Epithelial cell of alveolus of lung (primary cell): ENCODE data around the gene KDM6B. TPM values are rescaled to one million over a fixed set of nuclear protein-coding genes. Genes with fewer than 3 reads are reported as not detected.

Experiments
- total RNA-seq: library from RNA; depleted of rRNA; stranded (reverse); fragments of >200 nt; gene quantifications from 2 replicates; pipeline ENCODE4 v1.2.1, GENCODE V29; 2015

Gene KDM6B, protein sequence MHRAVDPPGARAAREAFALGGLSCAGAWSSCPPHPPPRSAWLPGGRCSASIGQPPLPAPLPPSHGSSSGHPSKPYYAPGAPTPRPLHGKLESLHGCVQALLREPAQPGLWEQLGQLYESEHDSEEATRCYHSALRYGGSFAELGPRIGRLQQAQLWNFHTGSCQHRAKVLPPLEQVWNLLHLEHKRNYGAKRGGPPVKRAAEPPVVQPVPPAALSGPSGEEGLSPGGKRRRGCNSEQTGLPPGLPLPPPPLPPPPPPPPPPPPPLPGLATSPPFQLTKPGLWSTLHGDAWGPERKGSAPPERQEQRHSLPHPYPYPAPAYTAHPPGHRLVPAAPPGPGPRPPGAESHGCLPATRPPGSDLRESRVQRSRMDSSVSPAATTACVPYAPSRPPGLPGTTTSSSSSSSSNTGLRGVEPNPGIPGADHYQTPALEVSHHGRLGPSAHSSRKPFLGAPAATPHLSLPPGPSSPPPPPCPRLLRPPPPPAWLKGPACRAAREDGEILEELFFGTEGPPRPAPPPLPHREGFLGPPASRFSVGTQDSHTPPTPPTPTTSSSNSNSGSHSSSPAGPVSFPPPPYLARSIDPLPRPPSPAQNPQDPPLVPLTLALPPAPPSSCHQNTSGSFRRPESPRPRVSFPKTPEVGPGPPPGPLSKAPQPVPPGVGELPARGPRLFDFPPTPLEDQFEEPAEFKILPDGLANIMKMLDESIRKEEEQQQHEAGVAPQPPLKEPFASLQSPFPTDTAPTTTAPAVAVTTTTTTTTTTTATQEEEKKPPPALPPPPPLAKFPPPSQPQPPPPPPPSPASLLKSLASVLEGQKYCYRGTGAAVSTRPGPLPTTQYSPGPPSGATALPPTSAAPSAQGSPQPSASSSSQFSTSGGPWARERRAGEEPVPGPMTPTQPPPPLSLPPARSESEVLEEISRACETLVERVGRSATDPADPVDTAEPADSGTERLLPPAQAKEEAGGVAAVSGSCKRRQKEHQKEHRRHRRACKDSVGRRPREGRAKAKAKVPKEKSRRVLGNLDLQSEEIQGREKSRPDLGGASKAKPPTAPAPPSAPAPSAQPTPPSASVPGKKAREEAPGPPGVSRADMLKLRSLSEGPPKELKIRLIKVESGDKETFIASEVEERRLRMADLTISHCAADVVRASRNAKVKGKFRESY (N-terminal part only)
- total RNA-seq: 3.6 and 12.4 TPM in 2 replicates

DNA sequence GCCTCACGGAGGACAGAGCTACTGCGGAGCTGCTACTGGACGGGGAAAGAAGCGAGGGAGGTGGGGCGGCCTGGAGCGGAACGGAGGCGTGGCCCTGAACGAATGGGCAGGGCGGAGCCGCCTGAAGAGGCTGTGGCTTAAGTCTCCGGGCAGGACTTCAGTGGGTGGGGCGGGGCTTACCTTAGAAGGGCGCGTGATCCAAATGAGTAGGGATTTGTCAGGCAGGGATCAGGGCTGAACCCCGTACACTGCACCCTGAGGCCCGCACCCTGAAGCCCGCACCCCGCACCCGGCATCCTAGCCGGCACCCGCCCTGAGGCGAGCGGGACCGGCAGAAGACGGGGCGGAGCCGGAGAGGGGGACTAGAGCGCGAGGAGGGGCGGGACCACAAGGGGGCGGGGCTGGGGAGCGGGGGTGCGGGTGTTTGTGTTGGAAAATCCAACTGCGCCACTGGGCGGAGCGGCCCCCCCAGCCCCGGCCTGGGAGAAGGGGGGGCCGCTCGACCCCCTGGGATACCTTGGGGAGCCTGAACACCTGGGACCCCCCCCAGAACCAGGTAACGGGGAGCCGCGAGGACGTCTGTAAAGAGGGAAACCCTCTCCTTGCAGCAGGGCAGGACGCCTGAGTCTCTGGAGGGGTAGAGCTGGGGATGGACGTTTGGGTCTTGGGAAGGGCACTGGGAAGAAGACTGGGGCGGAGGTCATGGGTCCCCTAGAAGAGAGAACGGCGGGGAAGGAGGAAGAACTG is at the start of gene KDM6B:
KDM6B (plus strand) TSS at position 423 of the 747 bp plus-strand sequence. CDS start 11,338 bp downstream, outside the sequence.

DNA sequence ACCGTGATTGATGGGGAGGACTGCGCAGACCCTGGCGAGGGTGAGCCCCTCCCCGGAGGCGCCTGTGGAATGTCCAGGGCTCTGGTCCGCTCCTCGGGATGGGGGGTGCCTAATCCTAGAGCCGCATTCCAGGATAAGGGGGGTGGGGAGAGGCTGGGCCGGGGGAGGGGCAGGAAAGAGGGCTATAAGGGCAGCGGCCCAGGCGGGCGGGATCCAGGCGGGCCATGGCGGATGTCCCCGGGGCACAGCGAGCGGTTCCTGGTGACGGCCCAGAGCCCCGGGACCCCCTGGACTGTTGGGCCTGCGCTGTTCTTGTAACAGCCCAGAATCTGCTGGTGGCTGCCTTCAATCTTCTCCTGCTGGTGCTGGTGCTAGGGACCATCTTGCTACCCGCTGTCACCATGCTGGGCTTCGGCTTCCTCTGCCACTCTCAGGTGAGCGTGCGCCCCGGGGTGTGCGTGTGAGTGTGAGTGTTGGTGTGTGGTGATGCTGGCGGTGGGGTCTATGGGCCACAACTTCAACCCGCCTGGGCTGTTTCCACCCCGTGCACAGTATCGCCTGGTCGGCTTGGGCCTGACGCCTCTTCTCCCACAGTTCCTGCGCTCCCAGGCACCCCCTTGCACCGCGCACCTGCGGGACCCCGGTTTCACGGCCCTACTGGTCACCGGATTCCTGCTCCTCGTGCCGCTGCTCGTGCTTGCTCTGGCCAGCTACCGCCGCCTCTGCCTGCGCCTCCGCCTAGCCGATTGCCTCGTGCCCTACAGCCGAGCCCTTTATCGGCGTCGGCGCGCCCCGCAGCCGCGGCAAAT is 21.0 kb downstream of the KDM6B start, which contains the start of gene TMEM88:
TMEM88 (plus strand) TSS at position 216 of the 809 bp plus-strand sequence; CDS start at position 225, 9 bp downstream.

DNA sequence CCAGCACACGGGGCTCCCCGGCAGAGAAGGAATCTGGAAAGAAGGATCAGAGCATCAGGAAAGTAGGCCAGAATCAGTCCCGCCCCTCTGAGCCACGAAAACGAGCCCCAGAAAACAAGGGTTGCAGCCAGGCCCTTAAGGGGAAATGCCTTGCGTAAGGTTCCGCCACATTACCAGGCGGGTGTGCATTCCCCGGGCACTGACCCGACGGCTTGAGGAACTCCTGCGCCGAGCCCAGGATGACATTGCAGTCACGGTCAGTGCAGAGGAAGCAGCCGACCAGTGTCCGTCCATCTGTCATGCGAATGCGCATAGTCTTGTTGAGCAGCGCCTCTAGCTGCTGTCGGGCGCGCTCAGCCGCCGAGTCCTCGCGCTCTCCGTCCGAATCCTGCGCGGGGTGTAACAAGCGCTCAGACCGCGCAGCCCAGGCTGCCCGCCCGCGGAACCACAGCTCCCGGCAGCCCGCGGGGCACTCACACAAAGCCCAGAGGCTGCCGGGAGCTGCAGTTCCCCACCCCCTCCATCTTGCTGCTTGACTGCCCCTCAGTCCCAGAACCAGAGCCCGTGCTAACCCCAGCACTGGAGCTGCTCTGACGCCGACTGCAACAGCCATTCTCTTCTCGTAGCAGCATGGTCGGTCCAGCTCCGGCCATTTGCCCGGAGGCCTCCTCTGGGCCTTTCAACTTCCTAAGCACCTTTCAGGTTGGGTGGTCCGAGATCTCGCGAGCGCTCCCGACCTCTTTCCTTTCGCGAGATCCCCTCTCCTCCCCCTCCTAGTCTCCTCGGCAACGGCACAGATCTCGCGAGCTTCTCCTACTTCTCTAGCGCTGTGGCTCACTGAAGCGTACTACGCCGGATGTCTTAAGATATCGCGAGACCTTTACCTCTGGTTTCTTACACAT is 23.0 kb downstream of the KDM6B start, which contains the start of gene NAA38:
NAA38 (minus strand) TSS at position 749 of the 902 bp plus-strand sequence; CDS start at position 653, 96 bp downstream.

DNA sequence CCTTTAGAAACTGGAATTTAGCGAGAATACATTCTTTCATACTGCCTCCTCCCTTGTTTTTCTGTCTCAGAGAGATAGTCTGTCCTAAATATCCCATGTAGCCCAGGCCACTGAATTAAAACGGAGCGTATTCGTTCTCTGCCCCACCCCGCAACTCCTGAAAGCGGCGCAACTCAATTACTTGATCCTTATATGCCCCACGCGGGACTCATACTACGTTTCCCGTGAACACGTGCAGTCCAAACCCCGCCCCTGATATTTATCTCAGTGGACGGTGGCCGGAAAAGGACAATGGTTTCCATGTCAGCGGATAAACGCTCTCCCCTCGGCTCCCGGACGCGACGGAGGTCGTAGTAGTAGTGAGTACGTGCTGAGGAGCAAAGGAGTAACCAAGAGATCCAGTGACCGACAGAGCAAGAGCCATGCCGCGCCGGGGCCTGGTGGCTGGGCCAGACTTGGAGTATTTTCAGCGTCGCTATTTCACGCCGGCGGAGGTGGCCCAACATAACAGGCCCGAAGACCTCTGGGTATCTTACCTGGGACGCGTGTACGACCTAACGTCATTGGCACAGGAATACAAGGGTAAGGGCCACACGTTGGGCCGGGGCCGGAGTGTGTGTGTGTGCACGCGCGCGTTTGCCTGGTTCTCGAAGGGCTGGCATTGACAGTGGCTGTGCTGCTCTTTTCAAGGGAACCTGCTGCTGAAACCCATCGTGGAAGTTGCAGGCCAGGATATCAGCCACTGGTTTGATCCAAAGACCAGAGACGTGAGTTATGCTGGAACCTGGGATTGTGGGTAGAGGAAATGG is 23.9 kb downstream of the KDM6B start, which contains the start of gene CYB5D1:
CYB5D1 (plus strand) TSS at position 291 of the 809 bp plus-strand sequence; CDS start at position 423, 132 bp downstream.

Other genes starting within 250 kb of the KDM6B start
- 0.52 and 2.8 TPM in 2 replicates for gene SOX15, start 244.1 kb upstream of the KDM6B start, total RNA-seq
- gene FXR2, start 219.3 kb upstream of the KDM6B start, total RNA-seq: 24.8 and 37.5 TPM in 2 replicates
- 26.6 and 100 TPM in 2 replicates for gene SAT2, start 206.4 kb upstream of the KDM6B start, total RNA-seq
- 0.26 and 1.4 TPM in 2 replicates for gene SHBG, start 204.1 kb upstream of the KDM6B start, total RNA-seq
- gene ATP1B2, start 183.3 kb upstream of the KDM6B start, total RNA-seq: 1.0 TPM in 1 of 2 replicates, not detected in the other
- gene TP53, start 146.7 kb upstream of the KDM6B start, total RNA-seq: 55.3 and 73.2 TPM in 2 replicates
- 6.7 and 14.0 TPM in 2 replicates for gene WRAP53, start 145.7 kb upstream of the KDM6B start, total RNA-seq
- 1.6 and 8.7 TPM in 2 replicates for gene EFNB3, start 129.0 kb upstream of the KDM6B start, total RNA-seq
- under 0.01 and 0.16 TPM in 2 replicates for gene DNAH2, start 116.5 kb upstream of the KDM6B start, total RNA-seq
- 1.9 and 3.3 TPM in 2 replicates for gene TMEM88, start 20.8 kb downstream of the KDM6B start, total RNA-seq
- 41.8 and 83.4 TPM in 2 replicates for gene NAA38, start 23.3 kb downstream of the KDM6B start, total RNA-seq
- gene CYB5D1, start 23.8 kb downstream of the KDM6B start, total RNA-seq: 2.8 and 6.5 TPM in 2 replicates
- 63.2 and 81.6 TPM in 2 replicates for gene CHD3, start 54.6 kb downstream of the KDM6B start, total RNA-seq
- gene RNF227, start 82.1 kb downstream of the KDM6B start, total RNA-seq: 2.4 and 4.5 TPM in 2 replicates
- gene KCNAB3, start 95.6 kb downstream of the KDM6B start, total RNA-seq: 0.78 and 2.2 TPM in 2 replicates
- 51.3 and 66.3 TPM in 2 replicates for gene TRAPPC1, start 97.7 kb downstream of the KDM6B start, total RNA-seq
- gene CNTROB, start 98.0 kb downstream of the KDM6B start, total RNA-seq: 14.1 and 15.3 TPM in 2 replicates
- gene GUCY2D, start 168.4 kb downstream of the KDM6B start, total RNA-seq: under 0.01 TPM in 1 of 2 replicates, not detected in the other
- gene ALOX15B, start 204.8 kb downstream of the KDM6B start, total RNA-seq: 0.80 and 0.91 TPM in 2 replicates